ENCODE data around the gene POLE3. TPM values are rescaled to one million over a fixed set of nuclear protein-coding genes. Genes with fewer than 3 reads are reported as not detected.

Gene POLE3
- polyA plus RNA-seq, 3 donors = 36.1 to 113 (median 92.1) TPM

DNA sequence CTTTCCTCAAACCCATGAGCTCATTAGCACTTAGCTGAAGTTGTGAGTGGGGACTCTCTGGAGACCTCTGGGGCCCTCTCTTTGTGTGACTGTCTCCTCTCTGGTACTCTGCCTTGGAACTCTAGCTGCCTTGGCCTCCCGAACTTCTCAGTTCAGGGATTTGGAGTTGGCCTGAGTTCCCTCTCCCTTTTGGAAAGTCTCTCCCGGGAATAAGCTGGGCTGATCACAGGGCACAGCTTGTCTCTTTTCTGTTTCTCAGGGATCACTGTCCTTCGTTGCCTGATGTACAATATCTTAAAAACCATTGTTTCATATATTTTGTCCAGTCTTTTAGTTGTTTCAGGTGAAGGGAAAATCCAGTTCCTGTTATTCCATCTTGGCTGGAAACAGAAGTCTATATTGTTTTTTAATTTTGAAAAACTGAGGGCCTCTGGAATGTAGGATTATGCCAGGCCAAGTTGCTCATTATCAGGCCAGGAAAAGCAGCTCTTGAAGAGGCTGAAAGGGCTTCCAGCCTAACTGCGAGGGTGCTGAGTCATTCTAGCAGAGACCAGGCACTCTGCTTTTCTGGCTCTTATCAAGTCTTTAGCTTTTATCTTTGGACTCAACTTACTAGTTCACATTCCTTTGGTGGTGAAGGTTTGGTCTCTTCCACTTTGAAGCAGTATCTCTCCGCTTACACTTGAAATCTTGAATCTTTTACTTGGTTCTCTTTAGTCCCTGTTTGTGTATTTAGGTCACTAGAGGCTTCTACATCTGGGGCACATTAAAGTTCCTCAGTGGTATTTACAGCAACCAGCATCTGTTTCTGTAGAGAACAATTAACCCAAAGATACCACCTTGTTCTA, 44.7 kb upstream of the POLE3 start:
- Mint-ChIP-seq H3K4me3 (no peak overlapping the region), H3K27me3 (ENCODE audit: low read depth in 3 of 3) (no peaks in the 10 kb centered on the region), H3K4me1 (peaks cover 19% of the 10 kb centered on the region), H3K36me3 (no peaks in the 10 kb centered on the region), H3K9me3 (peaks cover 0 to 1% (median 0%) of the 10 kb centered on the region in 7 donors), H3K27ac (peak overlapping the region in 2 of 7 donors; percentile 30 to 50)
- Histone ChIP-seq H4K20me1 (ENCODE audit: insufficient read depth, low read length) (no peaks in the 10 kb centered on the region), H2AFZ (ENCODE audit: insufficient read depth, low read depth, low read length, poor library complexity, severe bottlenecking) (peak overlapping the region; percentile 19), H3K9me3 (replicated peaks in 1 of 2; ENCODE audit: control insufficient read depth in 1 of 2, insufficient read depth in 1 of 2, low read length in 2 of 2) (no peaks in the 10 kb centered on the region), H3K9ac (ENCODE audit: insufficient read depth, low read length, poor library complexity, severe bottlenecking) (no peak overlapping the region), H3K4me3 (replicated peaks in 1 of 3; ENCODE audit: low read depth in 2 of 3, low read length in 3 of 3) (no peak overlapping the region), H3K4me2 (replicated peaks; ENCODE audit: extremely low read depth, low read length, poor library complexity, severe bottlenecking) (no peak overlapping the region), H3K4me1 (ENCODE audit: control insufficient read depth in 1 of 2, insufficient read depth in 2 of 2, low read length in 2 of 2) (no peaks in the 10 kb centered on the region), H3K36me3 (replicated peaks in 1 of 2; ENCODE audit: control insufficient read depth in 1 of 2, insufficient read depth in 2 of 2, low read length in 2 of 2) (no peaks in the 10 kb centered on the region), H3K27ac (ENCODE audit: low read depth in 1 of 2, low read length in 2 of 2) (no peak overlapping the region), H3K79me2 (ENCODE audit: insufficient read depth, low read length) (no peaks in the 10 kb centered on the region), H3K27me3 (ENCODE audit: control insufficient read depth in 2 of 2, insufficient read depth in 2 of 2, low read length in 2 of 2) (no peaks in the 10 kb centered on the region)
- WGBS (ENCODE audit: insufficient coverage) = 45% methylated on average over 3 of the region's 5 CpGs
- intact Hi-C loops (cut with micrococcal nuclease) = no loop called here
- DNase-seq = no peak
- TF ChIP-seq, protein P1, sequence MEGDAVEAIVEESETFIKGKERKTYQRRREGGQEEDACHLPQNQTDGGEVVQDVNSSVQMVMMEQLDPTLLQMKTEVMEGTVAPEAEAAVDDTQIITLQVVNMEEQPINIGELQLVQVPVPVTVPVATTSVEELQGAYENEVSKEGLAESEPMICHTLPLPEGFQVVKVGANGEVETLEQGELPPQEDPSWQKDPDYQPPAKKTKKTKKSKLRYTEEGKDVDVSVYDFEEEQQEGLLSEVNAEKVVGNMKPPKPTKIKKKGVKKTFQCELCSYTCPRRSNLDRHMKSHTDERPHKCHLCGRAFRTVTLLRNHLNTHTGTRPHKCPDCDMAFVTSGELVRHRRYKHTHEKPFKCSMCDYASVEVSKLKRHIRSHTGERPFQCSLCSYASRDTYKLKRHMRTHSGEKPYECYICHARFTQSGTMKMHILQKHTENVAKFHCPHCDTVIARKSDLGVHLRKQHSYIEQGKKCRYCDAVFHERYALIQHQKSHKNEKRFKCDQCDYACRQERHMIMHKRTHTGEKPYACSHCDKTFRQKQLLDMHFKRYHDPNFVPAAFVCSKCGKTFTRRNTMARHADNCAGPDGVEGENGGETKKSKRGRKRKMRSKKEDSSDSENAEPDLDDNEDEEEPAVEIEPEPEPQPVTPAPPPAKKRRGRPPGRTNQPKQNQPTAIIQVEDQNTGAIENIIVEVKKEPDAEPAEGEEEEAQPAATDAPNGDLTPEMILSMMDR (IDR thresholded peaks at IDR 0.05) = no peak

DNA sequence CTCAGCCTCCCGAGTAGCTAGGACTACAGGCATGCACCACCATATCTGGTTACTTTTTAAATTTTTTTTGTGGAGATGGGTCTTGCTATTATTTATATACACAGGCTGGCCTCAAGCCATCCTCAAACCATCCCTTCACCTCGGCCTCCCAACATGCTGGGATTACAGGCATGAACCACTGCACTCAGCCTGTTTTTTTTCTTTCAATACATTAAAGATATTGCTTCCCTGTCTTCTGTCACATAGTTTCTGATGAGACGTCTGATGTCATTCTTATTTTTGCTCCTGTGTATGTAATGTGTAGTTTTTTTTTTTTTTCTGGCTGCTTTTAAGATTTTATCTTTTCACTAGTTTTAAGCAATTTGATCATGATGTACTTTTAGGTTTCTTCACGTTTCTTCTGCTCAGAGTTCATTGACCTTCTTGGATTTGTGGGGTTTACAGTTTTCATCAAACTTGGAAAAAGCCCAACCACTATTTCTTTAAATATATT, 41.7 kb upstream of the POLE3 start:
- Histone ChIP-seq H3K4me2 (replicated peaks; ENCODE audit: extremely low read depth, low read length, poor library complexity, severe bottlenecking) (no peak overlapping the region), H4K20me1 (ENCODE audit: insufficient read depth, low read length) (no peaks in the 10 kb centered on the region), H3K36me3 (replicated peaks in 1 of 2; ENCODE audit: control insufficient read depth in 1 of 2, insufficient read depth in 2 of 2, low read length in 2 of 2) (no peaks in the 10 kb centered on the region), H3K27me3 (ENCODE audit: control insufficient read depth in 2 of 2, insufficient read depth in 2 of 2, low read length in 2 of 2) (no peaks in the 10 kb centered on the region), H3K9ac (ENCODE audit: insufficient read depth, low read length, poor library complexity, severe bottlenecking) (no peak overlapping the region), H3K79me2 (ENCODE audit: insufficient read depth, low read length) (no peaks in the 10 kb centered on the region), H3K9me3 (replicated peaks in 1 of 2; ENCODE audit: control insufficient read depth in 1 of 2, insufficient read depth in 1 of 2, low read length in 2 of 2) (no peaks in the 10 kb centered on the region), H2AFZ (ENCODE audit: insufficient read depth, low read depth, low read length, poor library complexity, severe bottlenecking) (no peak overlapping the region), H3K27ac (ENCODE audit: low read depth in 1 of 2, low read length in 2 of 2) (no peak overlapping the region), H3K4me3 (replicated peaks in 1 of 3; ENCODE audit: low read depth in 2 of 3, low read length in 3 of 3) (no peak overlapping the region), H3K4me1 (ENCODE audit: control insufficient read depth in 1 of 2, insufficient read depth in 2 of 2, low read length in 2 of 2) (no peaks in the 10 kb centered on the region)
- Mint-ChIP-seq H3K4me3 (no peak overlapping the region), H3K4me1 (peaks cover 17% of the 10 kb centered on the region), H3K36me3 (no peaks in the 10 kb centered on the region), H3K27ac (peak overlapping the region in 1 of 7 donors; percentile 73), H3K27me3 (ENCODE audit: low read depth in 3 of 3) (no peaks in the 10 kb centered on the region), H3K9me3 (peaks cover 0 to 1% (median 0%) of the 10 kb centered on the region in 7 donors)
- intact Hi-C loops (cut with micrococcal nuclease) = no loop called here
- DNase-seq = no peak
- no CpG with 5 or more reads among the region's 4 CpGs for WGBS (ENCODE audit: insufficient coverage)
- TF ChIP-seq, protein P1 (IDR thresholded peaks at IDR 0.05) = no peak
